ENCODE measurements around the gene FYN. TPM values are rescaled to one million over a fixed set of nuclear protein-coding genes. Genes with fewer than 3 reads are reported as not detected.
"Not testable (repeated sequence)": the region's sequence is repeated elsewhere in the genome, so short reads cannot be mapped to it uniquely, and the experiment has no call there.

The FYN gene
- total and polyA plus RNA-seq, 2 donors: 93.9 to 97.6 TPM

DNA sequence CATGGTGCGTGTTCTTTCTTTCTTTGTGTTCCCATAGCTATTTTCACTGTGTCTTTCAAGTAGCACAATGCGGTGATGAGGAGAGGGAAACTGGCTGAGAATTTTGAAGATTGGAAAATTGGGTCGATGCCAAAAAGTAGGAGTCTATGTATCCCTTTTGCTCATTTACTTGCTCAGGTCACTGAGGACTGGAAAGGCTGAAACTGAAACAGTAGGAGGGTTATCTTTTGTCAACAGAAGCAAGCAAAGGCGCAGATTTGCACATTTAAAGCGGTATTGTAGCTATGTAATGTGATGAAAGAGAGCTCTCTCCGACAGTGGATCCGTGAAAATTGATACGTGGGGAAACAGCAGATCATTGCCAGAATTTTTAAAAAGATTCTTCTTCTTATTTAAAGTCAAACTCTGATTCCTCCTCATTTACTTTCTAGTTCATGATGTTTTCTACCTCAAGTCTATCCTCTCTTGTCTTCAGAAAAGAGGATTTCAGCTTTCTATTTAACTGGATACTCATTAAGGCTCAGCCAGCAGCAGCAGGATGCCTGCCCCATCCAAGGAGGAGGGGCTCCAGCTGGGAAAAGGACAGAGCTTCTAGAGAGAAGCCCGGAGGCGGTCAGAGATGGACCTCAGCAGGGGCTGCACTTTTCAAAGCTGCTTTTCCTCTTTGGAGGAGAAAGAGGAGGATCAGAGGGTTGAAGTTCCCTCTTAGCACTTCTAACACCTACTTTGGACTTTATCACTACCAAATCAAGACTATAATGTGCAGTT, 15.9 kb upstream of the FYN start:
- no peak overlapping the region for H3K4me3 ChIP-seq (ENCODE audit: low read length in 2 of 2)
- H3K4me1 ChIP-seq (ENCODE audit: control insufficient read depth in 2 of 2, insufficient read depth in 2 of 2, low read length in 2 of 2): no peaks in the 10 kb centered on the region
- H3K27me3 ChIP-seq (ENCODE audit: control insufficient read depth in 2 of 2, insufficient read depth in 1 of 2, low read length in 1 of 2): peaks cover 0 to 3% of the 10 kb centered on the region in 2 donors
- H3K36me3 ChIP-seq (ENCODE audit: control insufficient read depth in 2 of 2, insufficient read depth in 2 of 2, low read length in 1 of 2): no peaks in the 10 kb centered on the region
- no peaks in the 10 kb centered on the region for H3K9me3 ChIP-seq (ENCODE audit: control insufficient read depth in 2 of 2, insufficient read depth in 1 of 2, low read length in 1 of 2)
- no peak overlapping the region for H3K27ac ChIP-seq (ENCODE audit: low read depth in 1 of 2, low read length in 1 of 2)
- no peak for DNase-seq (ENCODE audit: low read depth in 6 of 9, low spot score in 9 of 9)
- 76% methylated on average over 10 of the region's 10 CpGs for WGBS

DNA sequence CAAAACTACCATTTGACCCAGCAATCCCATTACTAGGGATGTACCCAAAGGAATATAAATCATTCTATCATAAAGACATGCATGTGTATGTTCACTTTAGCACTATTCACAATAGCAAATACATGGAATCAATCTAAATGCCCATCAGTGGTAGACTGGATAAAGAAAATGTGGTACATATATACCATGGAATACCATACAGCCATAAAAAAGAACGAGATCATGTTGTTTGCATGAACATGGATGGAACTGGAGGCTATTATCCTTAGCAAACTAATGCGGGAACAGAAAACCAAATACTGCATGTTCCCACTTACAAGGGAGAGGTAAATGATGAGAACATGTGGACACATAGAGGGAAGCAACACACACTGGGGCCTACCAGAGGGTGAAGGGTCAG, 13.5 kb upstream of the FYN start:
- WGBS: 98% methylated on average over 2 of the region's 2 CpGs
- H3K36me3 ChIP-seq (ENCODE audit: control insufficient read depth in 2 of 2, insufficient read depth in 2 of 2, low read length in 1 of 2); H3K4me1 ChIP-seq (ENCODE audit: control insufficient read depth in 2 of 2, insufficient read depth in 2 of 2, low read length in 2 of 2); H3K27me3 ChIP-seq (ENCODE audit: control insufficient read depth in 2 of 2, insufficient read depth in 1 of 2, low read length in 1 of 2); H3K4me3 ChIP-seq (ENCODE audit: low read length in 2 of 2); H3K9me3 ChIP-seq (ENCODE audit: control insufficient read depth in 2 of 2, insufficient read depth in 1 of 2, low read length in 1 of 2); DNase-seq (ENCODE audit: low read depth in 6 of 9, low spot score in 9 of 9); H3K27ac ChIP-seq (ENCODE audit: low read depth in 1 of 2, low read length in 1 of 2): not testable (repeated sequence)

DNA sequence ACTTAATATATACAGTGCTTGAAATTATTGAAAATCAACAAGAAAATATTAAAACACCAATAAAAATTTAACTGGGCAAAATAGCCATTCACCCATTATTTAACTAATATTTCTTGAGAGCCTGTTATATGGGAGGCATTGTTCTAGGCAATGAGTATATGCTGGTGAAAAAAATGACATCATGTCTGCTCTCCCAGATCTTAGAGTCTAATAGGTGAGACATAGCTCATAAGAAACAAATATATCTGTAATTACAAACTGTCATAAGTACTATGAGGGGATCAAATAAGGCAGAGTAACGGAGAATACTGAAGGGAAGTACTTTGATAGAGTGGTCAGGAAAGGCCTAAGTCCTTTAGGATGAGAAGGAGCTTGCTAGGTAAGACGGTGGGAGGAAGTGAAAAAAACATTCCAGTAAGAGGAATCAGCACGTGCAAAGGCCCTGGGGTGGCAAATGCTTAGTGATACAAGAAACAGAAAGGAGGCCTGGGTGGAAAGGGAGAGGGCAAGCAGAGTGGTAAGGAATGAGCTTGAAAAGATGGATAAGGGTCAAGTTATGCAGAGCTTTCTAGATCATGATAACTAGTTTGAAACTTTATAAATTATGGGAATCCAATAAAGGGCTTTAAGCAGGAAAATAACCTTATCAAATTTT, 12.2 kb upstream of the FYN start:
- Histone ChIP-seq H3K4me1 (ENCODE audit: control insufficient read depth in 2 of 2, insufficient read depth in 2 of 2, low read length in 2 of 2) (no peaks in the 10 kb centered on the region), H3K27me3 (ENCODE audit: control insufficient read depth in 2 of 2, insufficient read depth in 1 of 2, low read length in 1 of 2) (peaks cover 0 to 3% of the 10 kb centered on the region in 2 donors), H3K9me3 (ENCODE audit: control insufficient read depth in 2 of 2, insufficient read depth in 1 of 2, low read length in 1 of 2) (no peaks in the 10 kb centered on the region), H3K36me3 (ENCODE audit: control insufficient read depth in 2 of 2, insufficient read depth in 2 of 2, low read length in 1 of 2) (no peaks in the 10 kb centered on the region), H3K4me3 (ENCODE audit: low read length in 2 of 2) (no peak overlapping the region), H3K27ac (ENCODE audit: low read depth in 1 of 2, low read length in 1 of 2) (no peak overlapping the region)
- 98% methylated on average over 3 of the region's 3 CpGs for WGBS
- no peak for DNase-seq (ENCODE audit: low read depth in 6 of 9, low spot score in 9 of 9)

DNA sequence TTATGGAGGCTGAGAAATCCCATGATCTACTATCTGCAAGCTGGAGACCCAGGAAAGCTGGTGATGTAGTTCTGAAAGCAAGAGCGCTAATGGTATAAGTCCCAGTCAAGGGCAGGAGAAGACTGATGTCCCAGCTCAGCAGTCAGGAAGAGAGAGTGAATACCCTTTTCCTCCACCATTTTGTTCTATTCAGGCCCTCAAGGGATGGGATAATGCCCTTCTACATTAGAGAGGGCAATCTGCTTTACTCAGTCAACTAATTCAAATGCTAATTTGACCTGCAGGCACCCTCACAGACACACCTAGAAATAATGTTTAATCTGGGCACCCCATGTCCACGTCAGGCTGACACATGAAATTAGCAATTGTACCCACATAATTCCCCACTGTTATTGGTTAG, 10.8 kb upstream of the FYN start:
- H3K9me3 ChIP-seq (ENCODE audit: control insufficient read depth in 2 of 2, insufficient read depth in 1 of 2, low read length in 1 of 2): no peaks in the 10 kb centered on the region
- H3K4me3 ChIP-seq (ENCODE audit: low read length in 2 of 2): no peak overlapping the region
- no peaks in the 10 kb centered on the region for H3K36me3 ChIP-seq (ENCODE audit: control insufficient read depth in 2 of 2, insufficient read depth in 2 of 2, low read length in 1 of 2)
- no peaks in the 10 kb centered on the region for H3K27me3 ChIP-seq (ENCODE audit: control insufficient read depth in 2 of 2, insufficient read depth in 1 of 2, low read length in 1 of 2)
- H3K4me1 ChIP-seq (ENCODE audit: control insufficient read depth in 2 of 2, insufficient read depth in 2 of 2, low read length in 2 of 2): no peaks in the 10 kb centered on the region
- no peak for DNase-seq (ENCODE audit: low read depth in 6 of 9, low spot score in 9 of 9)
- 98% methylated on average over 2 of the region's 2 CpGs for WGBS
- no peak overlapping the region for H3K27ac ChIP-seq (ENCODE audit: low read depth in 1 of 2, low read length in 1 of 2)

DNA sequence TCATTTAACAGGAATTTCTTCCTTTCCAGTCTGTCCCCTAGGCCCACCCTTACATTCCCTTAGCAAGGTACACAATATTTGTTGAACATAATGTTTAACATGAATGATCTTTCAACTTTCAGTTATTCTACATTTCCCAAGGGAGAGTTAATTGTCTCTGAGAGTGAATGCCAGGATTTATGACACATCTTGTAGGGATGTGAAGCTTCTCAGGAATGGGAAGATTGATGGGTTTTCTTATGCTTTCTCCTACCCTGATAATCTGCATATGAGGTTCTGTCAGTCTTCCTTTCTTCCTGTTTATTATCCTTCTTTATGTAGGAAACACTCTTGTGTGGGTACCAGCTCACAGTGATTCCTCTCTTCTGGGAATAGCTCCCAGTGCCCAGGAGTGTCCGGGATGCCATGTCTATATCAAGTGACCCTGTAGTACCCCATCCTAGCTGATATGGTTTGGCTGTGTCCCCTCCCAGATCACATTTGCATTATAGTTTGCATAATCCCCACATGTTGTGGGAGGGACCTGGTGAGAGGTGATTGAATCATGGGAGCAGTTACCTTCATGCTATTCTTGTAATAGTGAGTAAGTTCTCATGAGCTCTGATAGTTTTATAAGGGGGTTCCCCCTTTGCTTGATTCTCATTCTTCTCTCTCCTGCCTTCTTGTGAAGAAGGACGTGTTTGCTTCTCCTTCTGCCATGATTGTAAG, 7.1 kb upstream of the FYN start:
- no peak overlapping the region for H3K4me3 ChIP-seq (ENCODE audit: low read length in 2 of 2)
- H3K27ac ChIP-seq (ENCODE audit: low read depth in 1 of 2, low read length in 1 of 2): no peak overlapping the region
- H3K4me1 ChIP-seq (ENCODE audit: control insufficient read depth in 2 of 2, insufficient read depth in 2 of 2, low read length in 2 of 2): no peaks in the 10 kb centered on the region
- DNase-seq (ENCODE audit: low read depth in 6 of 9, low spot score in 9 of 9): no peak
- 95% methylated on average over 2 of the region's 2 CpGs for WGBS
- H3K36me3 ChIP-seq (ENCODE audit: control insufficient read depth in 2 of 2, insufficient read depth in 2 of 2, low read length in 1 of 2): no peaks in the 10 kb centered on the region
- no peaks in the 10 kb centered on the region for H3K27me3 ChIP-seq (ENCODE audit: control insufficient read depth in 2 of 2, insufficient read depth in 1 of 2, low read length in 1 of 2)
- no peaks in the 10 kb centered on the region for H3K9me3 ChIP-seq (ENCODE audit: control insufficient read depth in 2 of 2, insufficient read depth in 1 of 2, low read length in 1 of 2)

DNA sequence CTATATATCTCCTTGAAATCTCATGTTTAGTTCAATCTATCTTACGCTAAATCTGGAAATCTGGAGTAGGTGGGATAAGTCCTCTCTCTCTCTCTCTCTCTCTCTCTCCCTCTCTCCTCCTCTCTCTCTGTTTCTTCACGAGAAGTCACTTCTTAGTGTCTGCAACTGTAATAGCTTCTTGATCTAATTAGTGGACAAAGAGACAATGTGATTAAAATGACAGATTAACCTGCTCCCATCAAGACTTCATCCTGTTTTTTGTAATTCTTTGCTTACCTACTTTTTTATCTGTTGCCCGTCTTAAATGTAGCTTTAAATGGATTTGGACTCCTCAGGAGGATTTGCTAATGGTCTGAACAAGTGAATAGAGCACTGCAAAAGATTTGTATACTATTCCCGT, 2.5 kb upstream of the FYN start:
- no peaks in the 10 kb centered on the region for H3K9me3 ChIP-seq (ENCODE audit: control insufficient read depth in 2 of 2, insufficient read depth in 1 of 2, low read length in 1 of 2)
- WGBS: 97% methylated on average over 4 of the region's 4 CpGs
- no peak overlapping the region for H3K4me3 ChIP-seq (ENCODE audit: low read length in 2 of 2)
- H3K4me1 ChIP-seq (ENCODE audit: control insufficient read depth in 2 of 2, insufficient read depth in 2 of 2, low read length in 2 of 2): peaks cover under 1 to 11% of the 10 kb centered on the region in 2 donors
- H3K27ac ChIP-seq (ENCODE audit: low read depth in 1 of 2, low read length in 1 of 2): no peak overlapping the region
- no peak for DNase-seq (ENCODE audit: low read depth in 6 of 9, low spot score in 9 of 9)
- H3K27me3 ChIP-seq (ENCODE audit: control insufficient read depth in 2 of 2, insufficient read depth in 1 of 2, low read length in 1 of 2): no peaks in the 10 kb centered on the region
- no peaks in the 10 kb centered on the region for H3K36me3 ChIP-seq (ENCODE audit: control insufficient read depth in 2 of 2, insufficient read depth in 2 of 2, low read length in 1 of 2)

DNA sequence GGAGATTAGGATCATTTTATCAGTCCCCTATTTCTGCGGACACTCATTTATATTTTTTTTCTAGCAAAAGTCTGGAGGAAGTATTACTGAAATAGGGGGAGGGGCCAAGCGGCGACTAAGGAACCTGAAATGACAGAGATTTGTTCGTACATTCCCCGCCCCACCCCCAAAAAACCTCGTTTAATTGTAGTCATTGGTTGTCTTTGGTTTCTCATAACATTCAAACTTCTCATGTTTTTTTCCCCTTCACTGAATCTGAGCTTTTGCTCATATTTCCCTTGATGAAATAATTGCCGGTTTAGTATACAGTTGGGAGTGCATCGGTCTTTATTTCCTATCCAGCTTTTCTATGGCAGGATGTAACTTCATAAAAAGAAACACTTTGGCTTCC, 768 bp upstream of the FYN start:
- WGBS: under 1% methylated on average over 8 of the region's 8 CpGs
- DNase-seq (ENCODE audit: low read depth in 6 of 9, low spot score in 9 of 9): peak in 5 of 9 donors; percentile 41 to 76 (median 50)
- no peaks in the 10 kb centered on the region for H3K36me3 ChIP-seq (ENCODE audit: control insufficient read depth in 2 of 2, insufficient read depth in 2 of 2, low read length in 1 of 2)
- H3K27me3 ChIP-seq (ENCODE audit: control insufficient read depth in 2 of 2, insufficient read depth in 1 of 2, low read length in 1 of 2): no peaks in the 10 kb centered on the region
- peak overlapping the region; percentile 21 to 87 for H3K27ac ChIP-seq (ENCODE audit: low read depth in 1 of 2, low read length in 1 of 2)
- peaks cover 18 to 27% of the 10 kb centered on the region in 2 donors for H3K4me1 ChIP-seq (ENCODE audit: control insufficient read depth in 2 of 2, insufficient read depth in 2 of 2, low read length in 2 of 2)
- peak overlapping the region; percentile 58 to 72 for H3K4me3 ChIP-seq (ENCODE audit: low read length in 2 of 2)
- no peaks in the 10 kb centered on the region for H3K9me3 ChIP-seq (ENCODE audit: control insufficient read depth in 2 of 2, insufficient read depth in 1 of 2, low read length in 1 of 2)

DNA sequence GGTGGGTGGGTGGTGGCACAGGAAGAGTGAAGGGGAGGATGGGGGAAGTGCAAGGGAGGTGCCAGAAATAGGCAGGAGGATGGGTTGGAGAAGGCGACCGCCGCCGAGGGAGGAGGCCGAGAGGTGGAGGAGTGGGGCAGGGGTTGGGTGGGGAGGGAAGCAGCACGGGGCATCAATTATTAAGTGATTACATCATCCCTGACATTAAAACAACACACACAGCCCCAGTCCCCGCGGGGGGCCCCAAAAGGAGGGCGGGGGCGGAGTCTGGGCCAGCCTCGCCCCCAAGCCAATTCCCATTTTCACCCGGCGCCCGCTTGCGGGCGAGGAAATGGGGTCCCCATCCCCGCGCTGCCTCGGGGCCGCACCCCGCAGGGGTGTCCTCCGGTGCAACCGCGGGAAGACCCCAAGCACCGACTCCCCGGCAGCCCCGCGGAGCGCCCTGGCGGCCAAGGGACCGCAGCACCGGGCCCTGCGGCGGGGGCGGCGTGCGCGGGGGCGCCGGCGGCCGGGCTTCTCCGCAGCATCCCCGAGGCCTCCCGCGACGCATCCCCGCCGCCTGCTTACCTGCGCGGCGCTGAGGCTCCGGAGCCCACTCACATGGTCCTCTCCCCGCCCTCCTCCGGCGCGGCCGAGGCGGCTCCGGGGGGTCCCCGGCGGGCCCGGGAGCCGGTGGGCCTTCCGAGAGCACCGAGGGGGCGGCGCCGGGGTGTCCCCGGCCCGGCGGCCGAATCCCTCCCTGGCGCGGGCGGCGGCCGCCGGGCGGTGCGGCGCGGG, 663 bp downstream of the FYN start:
- Histone ChIP-seq H3K9me3 (ENCODE audit: control insufficient read depth in 2 of 2, insufficient read depth in 1 of 2, low read length in 1 of 2) (no peaks in the 10 kb centered on the region), H3K4me3 (ENCODE audit: low read length in 2 of 2) (peak overlapping the region; percentile 62 to 72), H3K4me1 (ENCODE audit: control insufficient read depth in 2 of 2, insufficient read depth in 2 of 2, low read length in 2 of 2) (peaks cover 21 to 33% of the 10 kb centered on the region in 2 donors), H3K27ac (ENCODE audit: low read depth in 1 of 2, low read length in 1 of 2) (peak overlapping the region; percentile 93 to 94), H3K27me3 (ENCODE audit: control insufficient read depth in 2 of 2, insufficient read depth in 1 of 2, low read length in 1 of 2) (no peaks in the 10 kb centered on the region), H3K36me3 (ENCODE audit: control insufficient read depth in 2 of 2, insufficient read depth in 2 of 2, low read length in 1 of 2) (no peaks in the 10 kb centered on the region)
- WGBS: under 1% methylated on average over 83 of the region's 83 CpGs
- peak in 6 of 9 donors; percentile 33 to 71 (median 44) for DNase-seq (ENCODE audit: low read depth in 6 of 9, low spot score in 9 of 9)
